CD4-positive, alpha-beta T cell (primary cell): ENCODE measurements around the gene ARHGAP42. TPM values are rescaled to one million over a fixed set of nuclear protein-coding genes. Genes with fewer than 3 reads are reported as not detected.

Source experiments
- ATAC-seq: fragments of 200-7000 bp; cut with Tn5 transposase; one replicate; pipeline ENCODE4 v1.10.0; 2022; ENCODE audit warnings: mild to moderate bottlenecking; ENCODE audit not compliant: poor library complexity
- CTCF ChIA-PET: fragments of 350-600 bp; sonication (Branson Sonifier 250); formaldehyde crosslinking; loops from one replicate; lab custom pipeline; 2021; ENCODE audit warnings: antibody characterized with exemption, inconsistent platforms; lab: Charles Lee
- POLR2A ChIA-PET: fragments of 350-600 bp; sonication (Branson Sonifier 250); formaldehyde crosslinking; loops from one replicate; lab custom pipeline; 2021; ENCODE audit warnings: antibody characterized with exemption, inconsistent platforms; lab: Charles Lee
- DNase-seq, 14 experiments: peaks; one replicate each; pipeline ENCODE4 v3.0.0-alpha.2; 2013 to 2020; ENCODE audit warnings: mixed read lengths in 2 of 14
- H3K27ac ChIP-seq, 2 donors: one replicate each; pipeline versions ENCODE4 v1.5.1 to v1.7.0; 2013; ENCODE audit warnings: low read length in 2 of 2, low read depth in 1 of 2, mild to moderate bottlenecking in 1 of 2
- H3K27me3 ChIP-seq, 2 experiments: 1 replicate in 1 of 2; 2 replicates in 1 of 2; pipeline versions ENCODE4 v1.6.1 to v1.7.0; 2013; ENCODE audit warnings: low read length in 2 of 2, control low read depth in 1 of 2, mild to moderate bottlenecking in 1 of 2, moderate library complexity in 1 of 2; ENCODE audit not compliant: insufficient read depth in 2 of 2, control insufficient read depth in 1 of 2
- H3K36me3 ChIP-seq: one replicate; pipeline ENCODE4 v1.6.1; 2013; ENCODE audit warnings: low read length, control low read depth; ENCODE audit not compliant: insufficient read depth
- H3K4me1 ChIP-seq: one replicate; pipeline ENCODE4 v1.6.1; 2013; ENCODE audit warnings: low read length, control low read depth; ENCODE audit not compliant: insufficient read depth
- H3K4me3 ChIP-seq: one replicate; pipeline ENCODE4 v1.5.1; 2013; ENCODE audit warnings: mild to moderate bottlenecking, low read length, moderate library complexity
- H3K9me3 ChIP-seq, 2 experiments: 1 replicate in 1 of 2; 2 replicates in 1 of 2; pipeline versions ENCODE4 v1.6.1 to v1.7.0; 2013; ENCODE audit warnings: low read length in 2 of 2, mild to moderate bottlenecking in 2 of 2, control low read depth in 1 of 2, moderate library complexity in 1 of 2; ENCODE audit not compliant: control insufficient read depth in 1 of 2, insufficient read depth in 1 of 2
- H3K27ac Mint-ChIP-seq: one replicate; pipeline ENCODE4 v1.8.0; 2020; ENCODE audit warnings: mixed read lengths
- H3K27me3 Mint-ChIP-seq: one replicate; pipeline ENCODE4 v1.8.0; 2021; ENCODE audit warnings: mixed read lengths
- H3K36me3 Mint-ChIP-seq: one replicate; pipeline ENCODE4 v1.8.0; 2021; ENCODE audit warnings: low read depth, mixed read lengths
- H3K4me1 Mint-ChIP-seq: one replicate; pipeline ENCODE4 v1.8.0; 2021; ENCODE audit warnings: low read depth, mixed read lengths
- H3K4me3 Mint-ChIP-seq: one replicate; pipeline ENCODE4 v1.8.0; 2020; ENCODE audit warnings: mild to moderate bottlenecking, mixed read lengths
- H3K9me3 Mint-ChIP-seq: one replicate; pipeline ENCODE4 v1.8.0; 2020; ENCODE audit warnings: mixed read lengths
- intact Hi-C, 2 experiments: fragments of 100-400 bp; cut with DNase I in 1 of 2; cut with micrococcal nuclease in 1 of 2; formaldehyde crosslinking; loops; one replicate each; pipeline versions ENCODE4 v1.15.1 to v1.9.0; 2023 to 2025; cut with DNase I, micrococcal nuclease
- total RNA-seq, 174 experiments: library from RNA in 2 of 174; stranded (reverse) in 2 of 174; gene quantifications; one replicate each; pipeline ENCODE4 v1.2.3 and lab custom pipeline; 2021 to 2026
- TF ChIP-seq, protein P1 (sequence below): fragments of 200-600 bp; IDR thresholded peaks from one replicate; pipeline ENCODE4 v1.8.0; 2022; ENCODE audit warnings: antibody characterized with exemption, mild to moderate bottlenecking

Gene ARHGAP42
- total RNA-seq, 2 experiments from 2014 or later, result not detected

DNA sequence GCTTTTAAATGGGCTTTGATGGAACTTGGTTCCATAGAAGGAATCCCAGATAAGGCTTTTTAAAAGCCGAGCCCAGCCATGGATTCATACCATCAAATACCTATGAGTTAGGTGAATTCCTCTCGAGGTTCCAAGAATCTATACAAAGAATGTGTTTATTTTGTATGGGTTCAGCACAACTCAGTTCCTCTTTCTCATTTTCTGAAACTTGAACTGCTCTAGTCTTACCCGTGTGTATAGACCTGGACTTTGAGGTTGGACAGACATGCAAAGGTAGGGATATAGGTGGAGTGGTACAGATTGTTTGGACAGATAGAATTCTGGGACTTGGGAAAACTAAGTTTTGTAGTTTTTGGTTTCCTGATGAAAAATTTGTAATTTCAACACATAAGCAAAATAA lies 344.6 kb downstream of the ARHGAP42 start:
- H3K27ac ChIP-seq, result no peak overlapping the region
- Mint-ChIP-seq H3K27me3 (no peaks in the 10 kb centered on the region), H3K27ac (no peak overlapping the region), H3K4me3 (no peak overlapping the region), H3K4me1 (no peaks in the 10 kb centered on the region), H3K36me3 (no peaks in the 10 kb centered on the region), H3K9me3 (peaks cover 4% of the 10 kb centered on the region)
- ChIA-PET CTCF (no interaction called here), POLR2A (no interaction called here)
- H3K9me3 ChIP-seq, result peaks cover 0 to 3% of the 10 kb centered on the region in 2 experiments
- intact Hi-C loops, result no loop called here
- H3K4me3 ChIP-seq, result no peak overlapping the region
- TF ChIP-seq, protein P1, sequence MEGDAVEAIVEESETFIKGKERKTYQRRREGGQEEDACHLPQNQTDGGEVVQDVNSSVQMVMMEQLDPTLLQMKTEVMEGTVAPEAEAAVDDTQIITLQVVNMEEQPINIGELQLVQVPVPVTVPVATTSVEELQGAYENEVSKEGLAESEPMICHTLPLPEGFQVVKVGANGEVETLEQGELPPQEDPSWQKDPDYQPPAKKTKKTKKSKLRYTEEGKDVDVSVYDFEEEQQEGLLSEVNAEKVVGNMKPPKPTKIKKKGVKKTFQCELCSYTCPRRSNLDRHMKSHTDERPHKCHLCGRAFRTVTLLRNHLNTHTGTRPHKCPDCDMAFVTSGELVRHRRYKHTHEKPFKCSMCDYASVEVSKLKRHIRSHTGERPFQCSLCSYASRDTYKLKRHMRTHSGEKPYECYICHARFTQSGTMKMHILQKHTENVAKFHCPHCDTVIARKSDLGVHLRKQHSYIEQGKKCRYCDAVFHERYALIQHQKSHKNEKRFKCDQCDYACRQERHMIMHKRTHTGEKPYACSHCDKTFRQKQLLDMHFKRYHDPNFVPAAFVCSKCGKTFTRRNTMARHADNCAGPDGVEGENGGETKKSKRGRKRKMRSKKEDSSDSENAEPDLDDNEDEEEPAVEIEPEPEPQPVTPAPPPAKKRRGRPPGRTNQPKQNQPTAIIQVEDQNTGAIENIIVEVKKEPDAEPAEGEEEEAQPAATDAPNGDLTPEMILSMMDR, result no peak
- no peaks in the 10 kb centered on the region for H3K27me3 ChIP-seq
- DNase-seq (no peak), ATAC-seq (no peak)
- H3K4me1 ChIP-seq, result no peaks in the 10 kb centered on the region
- H3K36me3 ChIP-seq, result no peaks in the 10 kb centered on the region

DNA sequence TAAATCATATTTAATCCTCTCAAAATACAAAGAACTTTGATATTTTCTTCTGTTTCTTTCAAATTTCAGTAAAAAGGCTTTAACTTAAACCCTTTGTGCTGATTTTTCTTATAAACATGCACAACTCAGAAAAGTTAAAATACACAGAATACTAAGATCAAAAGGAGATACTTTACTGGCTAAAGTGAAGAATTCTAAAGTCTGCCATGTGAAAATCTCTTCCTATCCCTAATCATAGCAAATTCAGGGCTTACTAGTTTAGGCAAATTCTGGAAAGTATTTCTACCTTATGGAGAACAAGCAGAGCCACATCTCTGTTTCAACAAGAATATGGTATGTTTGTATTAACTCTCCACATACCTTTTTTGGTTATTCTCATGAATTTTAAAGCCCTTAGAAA lies 345.9 kb downstream of the ARHGAP42 start:
- no peaks in the 10 kb centered on the region for H3K36me3 Mint-ChIP-seq

DNA sequence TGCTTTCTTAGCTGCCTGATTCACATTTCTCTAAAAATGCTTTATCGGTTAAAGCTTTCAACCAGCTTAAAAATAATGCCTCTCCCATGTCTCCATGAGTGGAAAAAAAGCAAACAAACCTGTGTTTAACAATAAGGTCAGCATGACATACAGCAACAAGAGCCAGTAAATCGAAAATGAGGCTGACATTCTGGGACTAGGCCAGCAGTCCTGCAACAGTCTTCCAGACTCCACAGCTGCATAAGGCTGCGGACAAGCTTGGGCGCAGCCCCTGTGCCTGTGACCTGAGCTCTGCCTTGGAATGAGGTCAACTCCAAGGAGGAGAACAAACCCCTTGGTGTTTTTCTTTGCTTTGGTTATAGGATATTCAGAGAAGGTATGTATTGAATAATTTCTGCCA lies 347.0 kb downstream of the ARHGAP42 start:
- intact Hi-C loops, result no loop called here

More for the DNA sequence above, 345.9 kb downstream of the ARHGAP42 start:
- no peaks in the 10 kb centered on the region for H3K27me3 Mint-ChIP-seq
- CTCF ChIA-PET, result no interaction called here
- DNase-seq (no peak), ATAC-seq (no peak)
- peaks cover 4% of the 10 kb centered on the region for H3K9me3 Mint-ChIP-seq
- POLR2A ChIA-PET, result no interaction called here
- H3K27ac Mint-ChIP-seq, result no peak overlapping the region
- intact Hi-C loops, result no loop called here
- Histone ChIP-seq H3K4me1 (no peaks in the 10 kb centered on the region), H3K27me3 (no peaks in the 10 kb centered on the region), H3K27ac (no peak overlapping the region), H3K9me3 (peaks cover 0 to 3% of the 10 kb centered on the region in 2 experiments), H3K4me3 (no peak overlapping the region), H3K36me3 (no peaks in the 10 kb centered on the region)
- TF ChIP-seq, protein P1, result no peak
- no peaks in the 10 kb centered on the region for H3K4me1 Mint-ChIP-seq
- H3K4me3 Mint-ChIP-seq, result no peak overlapping the region

More for the DNA sequence above, 347.0 kb downstream of the ARHGAP42 start:
- peaks cover 4% of the 10 kb centered on the region for H3K9me3 Mint-ChIP-seq
- H3K27me3 Mint-ChIP-seq, result no peaks in the 10 kb centered on the region
- H3K27ac ChIP-seq, result no peak overlapping the region
- H3K27me3 ChIP-seq, result no peaks in the 10 kb centered on the region
- H3K27ac Mint-ChIP-seq, result no peak overlapping the region
- ChIA-PET CTCF (no interaction called here), POLR2A (no interaction called here)
- ATAC-seq (no peak), DNase-seq (no peak)
- no peaks in the 10 kb centered on the region for H3K4me1 ChIP-seq
- no peak overlapping the region for H3K4me3 Mint-ChIP-seq
- H3K9me3 ChIP-seq, result peaks cover 0 to 3% of the 10 kb centered on the region in 2 experiments
- H3K4me1 Mint-ChIP-seq, result no peaks in the 10 kb centered on the region
- no peak overlapping the region for H3K4me3 ChIP-seq
- TF ChIP-seq, protein P1, result no peak
- H3K36me3 Mint-ChIP-seq, result no peaks in the 10 kb centered on the region
- no peaks in the 10 kb centered on the region for H3K36me3 ChIP-seq
